ENCODE results near the gene TCTN1. TPM values are rescaled to one million over a fixed set of nuclear protein-coding genes. Genes with fewer than 3 reads are reported as not detected.

The TCTN1 gene
- total and polyA plus RNA-seq, 2 of the 13 experiments (the other 11 are each of a cell fraction or from before 2014, with no cell fraction given): 13.6 to 16.0 TPM

DNA sequence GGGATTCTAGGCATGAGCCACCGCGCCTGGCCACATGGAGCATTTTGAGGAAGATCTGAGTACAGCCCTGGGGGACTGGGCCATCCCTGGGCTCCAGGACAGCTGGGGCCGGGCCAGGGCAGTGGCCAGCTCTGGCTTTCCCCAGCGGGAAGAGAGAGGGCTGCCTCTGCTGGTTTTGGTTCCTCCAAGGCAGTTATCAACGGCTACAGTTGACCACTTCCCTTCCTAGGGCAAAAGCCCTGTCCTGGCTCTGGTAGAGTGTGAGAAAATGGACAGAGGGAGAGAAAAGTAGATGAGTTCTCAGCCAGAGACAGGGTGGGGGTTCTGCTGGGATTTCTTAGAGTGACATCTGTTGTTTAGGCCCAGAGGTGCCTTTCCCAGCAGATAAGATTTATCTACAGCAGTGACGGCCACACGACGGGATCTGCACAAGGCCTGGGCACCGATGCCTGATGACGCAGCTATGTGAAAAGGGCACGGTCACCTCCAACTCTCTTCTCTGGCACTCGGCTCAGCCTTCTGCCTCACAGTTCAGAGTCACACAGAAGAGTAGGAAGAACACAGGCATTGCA lies 80.5 kb downstream of the TCTN1 start:
- Histone ChIP-seq H4K20me1 (ENCODE audit: insufficient read depth, low read length) (no peaks in the 10 kb centered on the region), H3K4me2 (ENCODE audit: low read depth, low read length) (no peak overlapping the region), H3K4me1 (ENCODE audit: insufficient read depth, low read length) (peaks cover 17% of the 10 kb centered on the region), H3K27me3 (ENCODE audit: control insufficient read depth in 1 of 2, insufficient read depth in 2 of 2, low read length in 2 of 2) (peaks cover 2 to 24% of the 10 kb centered on the region in 2 experiments; a peak in 3 of 5 replicates), H3K4me3 (replicated peaks in 1 of 3; ENCODE audit: insufficient read depth in 1 of 3, low read depth in 2 of 3, low read length in 3 of 3) (no peak overlapping the region), H3K9me3 (ENCODE audit: low read length) (no peaks in the 10 kb centered on the region), H2AFZ (ENCODE audit: low read length) (no peak overlapping the region), H3K9ac (ENCODE audit: insufficient read depth, low read depth, low read length) (no peak overlapping the region), H3K27ac (ENCODE audit: extremely low read length, insufficient read depth, low read length) (no peak overlapping the region), H3K79me2 (ENCODE audit: insufficient read depth, low read length) (no peaks in the 10 kb centered on the region), H3K36me3 (replicated peaks in 1 of 2; ENCODE audit: control insufficient read depth in 1 of 2, insufficient read depth in 2 of 2, low read length in 2 of 2) (no peaks in the 10 kb centered on the region)
- BruUV-seq (replicated peaks): no TSS peak
- ChIA-PET POLR2A (no interaction called here), CTCF (ENCODE audit: low intra/inter-chr PET ratio, low total read pairs) (no interaction called here)
- TF ChIP-seq, protein P1, sequence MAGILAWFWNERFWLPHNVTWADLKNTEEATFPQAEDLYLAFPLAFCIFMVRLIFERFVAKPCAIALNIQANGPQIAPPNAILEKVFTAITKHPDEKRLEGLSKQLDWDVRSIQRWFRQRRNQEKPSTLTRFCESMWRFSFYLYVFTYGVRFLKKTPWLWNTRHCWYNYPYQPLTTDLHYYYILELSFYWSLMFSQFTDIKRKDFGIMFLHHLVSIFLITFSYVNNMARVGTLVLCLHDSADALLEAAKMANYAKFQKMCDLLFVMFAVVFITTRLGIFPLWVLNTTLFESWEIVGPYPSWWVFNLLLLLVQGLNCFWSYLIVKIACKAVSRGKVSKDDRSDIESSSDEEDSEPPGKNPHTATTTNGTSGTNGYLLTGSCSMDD (CRISPR knock-in tag; IDR thresholded peaks at IDR 0.05): no peak
- intact Hi-C loops (cut with micrococcal nuclease; ENCODE audit: unreplicated experiment) (no loop called here), in situ Hi-C loops (cut with HindIII; ENCODE audit: extremely low pct_ligation_motif_present, low pct_unique_long_range_greater_than_20kb) (no loop called here)
- ATAC-seq: no peak
- no peak for DNase-seq (ENCODE audit: low spot score)
- WGBS (ENCODE audit: low lambda C conversion rate): 64% methylated on average over 7 of the region's 12 CpGs
- FAIRE-seq: no peak

DNA sequence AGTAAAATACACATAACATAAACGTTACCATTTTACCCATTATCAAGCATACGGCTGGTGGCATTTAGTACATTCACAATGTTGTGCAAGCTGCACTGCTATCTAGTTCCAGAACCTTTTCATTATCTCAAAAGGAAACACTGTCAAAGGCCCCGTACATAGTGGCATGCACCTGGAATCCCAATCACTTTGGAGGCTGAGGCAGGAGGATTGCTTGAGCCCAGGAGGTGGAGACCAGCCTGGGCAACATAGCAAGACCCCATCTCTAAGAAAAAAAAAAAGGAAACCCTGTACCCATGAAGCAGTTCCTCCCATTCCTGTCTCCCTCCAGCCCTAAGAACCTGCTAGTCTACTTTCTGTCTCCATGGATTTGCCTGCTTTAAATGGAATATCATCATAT lies 82.4 kb downstream of the TCTN1 start:
- DNase-seq (ENCODE audit: low spot score) (no peak), ATAC-seq (no peak), FAIRE-seq (no peak)
- BruUV-seq (replicated peaks): no TSS peak
- Histone ChIP-seq H3K4me1 (ENCODE audit: insufficient read depth, low read length) (peaks cover 24% of the 10 kb centered on the region), H3K27me3 (ENCODE audit: control insufficient read depth in 1 of 2, insufficient read depth in 2 of 2, low read length in 2 of 2) (peaks cover 2 to 21% of the 10 kb centered on the region in 2 experiments; a peak in 3 of 5 replicates), H2AFZ (ENCODE audit: low read length) (no peak overlapping the region), H3K27ac (ENCODE audit: extremely low read length, insufficient read depth, low read length) (no peak overlapping the region), H3K79me2 (ENCODE audit: insufficient read depth, low read length) (no peaks in the 10 kb centered on the region), H3K9me3 (ENCODE audit: low read length) (no peaks in the 10 kb centered on the region), H3K36me3 (replicated peaks in 1 of 2; ENCODE audit: control insufficient read depth in 1 of 2, insufficient read depth in 2 of 2, low read length in 2 of 2) (no peaks in the 10 kb centered on the region), H3K4me2 (ENCODE audit: low read depth, low read length) (no peak overlapping the region), H3K4me3 (replicated peaks in 1 of 3; ENCODE audit: insufficient read depth in 1 of 3, low read depth in 2 of 3, low read length in 3 of 3) (no peak overlapping the region), H3K9ac (ENCODE audit: insufficient read depth, low read depth, low read length) (no peak overlapping the region), H4K20me1 (ENCODE audit: insufficient read depth, low read length) (no peaks in the 10 kb centered on the region)
- 40% methylated on average over 3 of the region's 3 CpGs for WGBS (ENCODE audit: low lambda C conversion rate)
- ChIA-PET CTCF (ENCODE audit: low intra/inter-chr PET ratio, low total read pairs) (no interaction called here), POLR2A (no interaction called here)
- TF ChIP-seq ZNF121 (CRISPR knock-in tag; IDR thresholded peaks at IDR 0.05) (peak; percentile 69; the same call in 1 of the 2 replicates), CBFB (CRISPR knock-in tag; IDR thresholded peaks at IDR 0.05) (no peak)
- in situ Hi-C loops (cut with HindIII; ENCODE audit: extremely low pct_ligation_motif_present, low pct_unique_long_range_greater_than_20kb) (no loop called here), intact Hi-C loops (cut with micrococcal nuclease; ENCODE audit: unreplicated experiment) (loop anchor here (5.0 kb wide), 1 partner anchor 191 kb away; no protein-coding TSS in a partner anchor)
